CD8-positive, alpha-beta memory T cell (primary cell): ENCODE measurements around the gene ZNF536. TPM values are rescaled to one million over a fixed set of nuclear protein-coding genes. Genes with fewer than 3 reads are reported as not detected.

Experiments
- CTCF ChIA-PET: fragments of 350-600 bp; sonication (Branson Sonifier 250); formaldehyde crosslinking; loops from one replicate; lab custom pipeline; 2021; ENCODE audit warnings: antibody characterized with exemption; lab: Charles Lee
- POLR2A ChIA-PET: fragments of 350-600 bp; sonication (Branson Sonifier 250); formaldehyde crosslinking; loops from one replicate; lab custom pipeline; 2021; ENCODE audit warnings: antibody characterized with exemption; lab: Charles Lee
- DNase-seq, 5 donors: peaks; one replicate each; pipeline versions ENCODE4 v3.0.0 to v3.0.0-alpha.2; 2020 to 2022; ENCODE audit warnings: mixed read lengths in 1 of 5
- H3K27ac ChIP-seq: one replicate; pipeline ENCODE4 v1.7.0; 2013; ENCODE audit warnings: low read depth, mild to moderate bottlenecking, low read length, moderate library complexity
- H3K27me3 ChIP-seq: 2 replicates; pipeline ENCODE4 v1.7.0; 2013; ENCODE audit warnings: low read length, mild to moderate bottlenecking; ENCODE audit not compliant: insufficient read depth, poor library complexity, severe bottlenecking
- H3K36me3 ChIP-seq: 2 replicates; pipeline ENCODE4 v1.7.0; 2013; ENCODE audit warnings: mild to moderate bottlenecking, low read length, moderate library complexity; ENCODE audit not compliant: insufficient read depth
- H3K4me1 ChIP-seq: 2 replicates; pipeline ENCODE4 v1.7.0; 2013; ENCODE audit warnings: mild to moderate bottlenecking, low read length, moderate library complexity; ENCODE audit not compliant: insufficient read depth
- H3K4me3 ChIP-seq: 2 replicates; pipeline ENCODE4 v1.7.0; 2013; ENCODE audit warnings: mild to moderate bottlenecking, low read length
- H3K9me3 ChIP-seq: 2 replicates; pipeline ENCODE4 v1.7.0; 2013; ENCODE audit warnings: mild to moderate bottlenecking, low read length
- H3K27ac Mint-ChIP-seq, 8 donors: one replicate each; pipeline ENCODE4 v1.8.0; 2020 to 2021; ENCODE audit warnings: mixed read lengths in 8 of 8, mild to moderate bottlenecking in 6 of 8, inconsistent platforms in 3 of 8, moderate library complexity in 3 of 8
- H3K27me3 Mint-ChIP-seq, 2 donors: one replicate each; pipeline ENCODE4 v1.8.0; 2020 to 2021; ENCODE audit warnings: mixed read lengths in 2 of 2, mild to moderate bottlenecking in 1 of 2, moderate library complexity in 1 of 2
- H3K36me3 Mint-ChIP-seq, 3 donors: one replicate each; pipeline ENCODE4 v1.8.0; 2020 to 2021; ENCODE audit warnings: mixed read lengths in 3 of 3, inconsistent platforms in 1 of 3, mild to moderate bottlenecking in 1 of 3
- H3K4me1 Mint-ChIP-seq, 3 donors: one replicate each; pipeline ENCODE4 v1.8.0; 2020 to 2021; ENCODE audit warnings: mixed read lengths in 3 of 3, inconsistent platforms in 1 of 3, mild to moderate bottlenecking in 1 of 3
- H3K4me3 Mint-ChIP-seq, 7 donors: one replicate each; pipeline ENCODE4 v1.8.0; 2020 to 2021; ENCODE audit warnings: mixed read lengths in 7 of 7, mild to moderate bottlenecking in 6 of 7, moderate library complexity in 4 of 7, inconsistent platforms in 2 of 7
- H3K9me3 Mint-ChIP-seq, 5 donors: one replicate each; pipeline ENCODE4 v1.8.0; 2020 to 2022; ENCODE audit warnings: mixed read lengths in 5 of 5, mild to moderate bottlenecking in 3 of 5, moderate library complexity in 2 of 5, inconsistent platforms in 1 of 5
- polyA plus RNA-seq: library from polyadenylated mRNA; unstranded; fragments of 300-500 nt; fragmentation: Illumina TruSeq; gene quantifications from one replicate; pipeline ENCODE4 v1.2.3, GENCODE V29; 2021
- total RNA-seq, 2 experiments: library from RNA; stranded (reverse); gene quantifications; one replicate each; pipeline ENCODE4 v1.2.3, GENCODE V29; 2021

The ZNF536 gene
- total and polyA plus RNA-seq, 3 experiments from 2014 or later, result not detected

- Mint-ChIP-seq H3K4me1 (no peaks in the 10 kb centered on the region), H3K27me3 (peaks cover 0 to 5% of the 10 kb centered on the region in 2 donors), H3K27ac (no peak overlapping the region), H3K36me3 (no peaks in the 10 kb centered on the region), H3K9me3 (peaks cover 0 to 2% (median 0%) of the 10 kb centered on the region in 5 donors), H3K4me3 (no peak overlapping the region)
- Histone ChIP-seq H3K9me3 (no peaks in the 10 kb centered on the region), H3K27ac (no peak overlapping the region), H3K27me3 (no peaks in the 10 kb centered on the region), H3K36me3 (no peaks in the 10 kb centered on the region), H3K4me3 (no peak overlapping the region), H3K4me1 (no peaks in the 10 kb centered on the region)
- ChIA-PET POLR2A (no interaction called here), CTCF (no interaction called here)
- no peak for DNase-seq
Observed at GRCh38 chr19:30552593-30552992, 180.4 kb downstream of the ZNF536 start.

- H3K4me1 Mint-ChIP-seq, result no peaks in the 10 kb centered on the region
- peaks cover 0 to 13% of the 10 kb centered on the region in 2 donors for H3K27me3 Mint-ChIP-seq
- ChIA-PET POLR2A (no interaction called here), CTCF (no interaction called here)
- DNase-seq, result no peak
- H3K4me3 Mint-ChIP-seq, result peak overlapping the region in 1 of 7 donors; percentile 40
- H3K36me3 Mint-ChIP-seq, result no peaks in the 10 kb centered on the region
- Histone ChIP-seq H3K27me3 (no peaks in the 10 kb centered on the region), H3K4me3 (no peak overlapping the region), H3K36me3 (no peaks in the 10 kb centered on the region), H3K4me1 (no peaks in the 10 kb centered on the region), H3K27ac (no peak overlapping the region), H3K9me3 (no peaks in the 10 kb centered on the region)
- peaks cover 0 to 2% (median 0%) of the 10 kb centered on the region in 5 donors for H3K9me3 Mint-ChIP-seq
- H3K27ac Mint-ChIP-seq, result no peak overlapping the region
Observed at GRCh38 chr19:30555075-30555790, 183.0 kb downstream of the ZNF536 start.

GRCh38 chr19:30555791-30556110, 183.6 kb downstream of the ZNF536 start:
- H3K27me3 ChIP-seq, result no peaks in the 10 kb centered on the region
- H3K4me3 Mint-ChIP-seq, result no peak overlapping the region
- POLR2A ChIA-PET, result no interaction called here
- H3K27ac Mint-ChIP-seq, result no peak overlapping the region
- peaks cover 0 to 14% of the 10 kb centered on the region in 2 donors for H3K27me3 Mint-ChIP-seq
- no peak for DNase-seq
- H3K36me3 ChIP-seq, result no peaks in the 10 kb centered on the region
- no peaks in the 10 kb centered on the region for H3K4me1 Mint-ChIP-seq
- peaks cover 0 to 2% (median 0%) of the 10 kb centered on the region in 5 donors for H3K9me3 Mint-ChIP-seq
- H3K4me3 ChIP-seq, result no peak overlapping the region
- CTCF ChIA-PET, result no interaction called here
- H3K4me1 ChIP-seq, result no peaks in the 10 kb centered on the region
- no peak overlapping the region for H3K27ac ChIP-seq
- H3K36me3 Mint-ChIP-seq, result no peaks in the 10 kb centered on the region
- H3K9me3 ChIP-seq, result no peaks in the 10 kb centered on the region

- POLR2A ChIA-PET, result no interaction called here
- H3K27ac Mint-ChIP-seq, result no peak overlapping the region
Observed at GRCh38 chr19:30556230-30556711, 184.1 kb downstream of the ZNF536 start.

GRCh38 chr19:30557212-30557611, 185.0 kb downstream of the ZNF536 start:
- no peaks in the 10 kb centered on the region for H3K9me3 ChIP-seq
- H3K36me3 ChIP-seq, result no peaks in the 10 kb centered on the region
- no peaks in the 10 kb centered on the region for H3K27me3 ChIP-seq
- H3K4me3 ChIP-seq, result no peak overlapping the region
- H3K4me1 ChIP-seq, result no peaks in the 10 kb centered on the region
- Mint-ChIP-seq H3K9me3 (peaks cover 0 to 2% (median 0%) of the 10 kb centered on the region in 5 donors), H3K4me3 (no peak overlapping the region), H3K27ac (no peak overlapping the region), H3K27me3 (peaks cover 0 to 14% of the 10 kb centered on the region in 2 donors), H3K4me1 (no peaks in the 10 kb centered on the region), H3K36me3 (no peaks in the 10 kb centered on the region)
- DNase-seq, result no peak
- no peak overlapping the region for H3K27ac ChIP-seq
- POLR2A ChIA-PET, result no interaction called here
- CTCF ChIA-PET, result no interaction called here

More at GRCh38 chr19:30556230-30556711, 184.1 kb downstream of the ZNF536 start:
- CTCF ChIA-PET, result no interaction called here
- Histone ChIP-seq H3K4me3 (no peak overlapping the region), H3K27me3 (no peaks in the 10 kb centered on the region), H3K4me1 (no peaks in the 10 kb centered on the region), H3K27ac (no peak overlapping the region), H3K9me3 (no peaks in the 10 kb centered on the region), H3K36me3 (no peaks in the 10 kb centered on the region)
- H3K4me1 Mint-ChIP-seq, result no peaks in the 10 kb centered on the region
- H3K9me3 Mint-ChIP-seq, result peaks cover 0 to 2% (median 0%) of the 10 kb centered on the region in 5 donors
- DNase-seq, result no peak
- no peaks in the 10 kb centered on the region for H3K36me3 Mint-ChIP-seq
- peaks cover 0 to 14% of the 10 kb centered on the region in 2 donors for H3K27me3 Mint-ChIP-seq
- H3K4me3 Mint-ChIP-seq, result no peak overlapping the region

GRCh38 chr19:30557927-30558557, 185.9 kb downstream of the ZNF536 start:
- no peaks in the 10 kb centered on the region for H3K36me3 ChIP-seq
- DNase-seq, result no peak
- no peaks in the 10 kb centered on the region for H3K36me3 Mint-ChIP-seq
- no peaks in the 10 kb centered on the region for H3K9me3 ChIP-seq
- no peaks in the 10 kb centered on the region for H3K9me3 Mint-ChIP-seq
- H3K27me3 Mint-ChIP-seq, result peaks cover 0 to 9% of the 10 kb centered on the region in 2 donors
- POLR2A ChIA-PET, result no interaction called here
- no peak overlapping the region for H3K4me3 ChIP-seq
- H3K27ac Mint-ChIP-seq, result no peak overlapping the region
- no peak overlapping the region for H3K27ac ChIP-seq
- no peaks in the 10 kb centered on the region for H3K4me1 ChIP-seq
- H3K27me3 ChIP-seq, result no peaks in the 10 kb centered on the region
- H3K4me3 Mint-ChIP-seq, result no peak overlapping the region
- no peaks in the 10 kb centered on the region for H3K4me1 Mint-ChIP-seq
- CTCF ChIA-PET, result no interaction called here

- CTCF ChIA-PET, result no interaction called here
Observed at GRCh38 chr19:30558793-30559192, 186.6 kb downstream of the ZNF536 start.

GRCh38 chr19:30559446-30559845, 187.3 kb downstream of the ZNF536 start:
- no peak for DNase-seq
- Histone ChIP-seq H3K36me3 (no peaks in the 10 kb centered on the region), H3K27me3 (no peaks in the 10 kb centered on the region), H3K4me3 (no peak overlapping the region), H3K9me3 (no peaks in the 10 kb centered on the region), H3K4me1 (no peaks in the 10 kb centered on the region), H3K27ac (no peak overlapping the region)
- ChIA-PET CTCF (no interaction called here), POLR2A (no interaction called here)
- Mint-ChIP-seq H3K4me3 (no peak overlapping the region), H3K27ac (no peak overlapping the region), H3K27me3 (peaks cover 0 to 9% of the 10 kb centered on the region in 2 donors), H3K9me3 (peaks cover 0 to 3% (median 0%) of the 10 kb centered on the region in 5 donors), H3K4me1 (no peaks in the 10 kb centered on the region), H3K36me3 (no peaks in the 10 kb centered on the region)

More at GRCh38 chr19:30558793-30559192, 186.6 kb downstream of the ZNF536 start:
- POLR2A ChIA-PET, result no interaction called here
- Histone ChIP-seq H3K4me3 (no peak overlapping the region), H3K27me3 (no peaks in the 10 kb centered on the region), H3K4me1 (no peaks in the 10 kb centered on the region), H3K36me3 (no peaks in the 10 kb centered on the region), H3K9me3 (no peaks in the 10 kb centered on the region), H3K27ac (no peak overlapping the region)
- Mint-ChIP-seq H3K36me3 (no peaks in the 10 kb centered on the region), H3K4me3 (no peak overlapping the region), H3K4me1 (no peaks in the 10 kb centered on the region), H3K27me3 (peaks cover 0 to 9% of the 10 kb centered on the region in 2 donors), H3K27ac (no peak overlapping the region), H3K9me3 (peaks cover 0 to 1% (median 0%) of the 10 kb centered on the region in 5 donors)
- no peak for DNase-seq
